AG09319 (cell line): ENCODE data around the gene CCDC102B.

ENCODE experiments used
- DNase-seq: peaks from one replicate; pipeline ENCODE4 v3.0.0-alpha.2; 2010; ENCODE audit warnings: low read depth; ENCODE audit errors: extremely low read depth
- CTCF ChIP-seq: IDR thresholded peaks from 2 replicates; pipeline ENCODE4 v1.5.1; 2011; ENCODE audit warnings: low read depth, mild to moderate bottlenecking, inconsistent platforms, low read length, moderate library complexity

CCDC102B gene

GRCh38 chr18:68944330-68944729, 146.4 kb downstream of the CCDC102B start:
- no peak for DNase-seq
- no peak for TF ChIP-seq CTCF

- no peak for TF ChIP-seq CTCF
- no peak for DNase-seq
Measured at GRCh38 chr18:68944826-68945225, 146.9 kb downstream of the CCDC102B start.

GRCh38 chr18:68948622-68949021, 150.7 kb downstream of the CCDC102B start:
- no peak for TF ChIP-seq CTCF

GRCh38 chr18:68954738-68955137, 156.9 kb downstream of the CCDC102B start:
- no peak for DNase-seq
- TF ChIP-seq CTCF, result no peak

More at GRCh38 chr18:68948622-68949021, 150.7 kb downstream of the CCDC102B start:
- DNase-seq, result no peak

GRCh38 chr18:68956650-68957049, 158.8 kb downstream of the CCDC102B start:
- DNase-seq, result no peak
- no peak for TF ChIP-seq CTCF

GRCh38 chr18:68960355-68960754, 162.5 kb downstream of the CCDC102B start:
- TF ChIP-seq CTCF, result no peak
- DNase-seq, result no peak

GRCh38 chr18:68962623-68963022, 164.7 kb downstream of the CCDC102B start:
- no peak for TF ChIP-seq CTCF
- DNase-seq, result no peak
